Esophagus squamous epithelium (tissue), 5 donors: Measurements from ENCODE around the gene AP1G2. TPM values are rescaled to one million over a fixed set of nuclear protein-coding genes. Genes with fewer than 3 reads are reported as not detected.

Experiments
- DNase-seq: peaks from one replicate; lab custom pipeline; 2025; lab: John Stamatoyannopoulos, UW
- H3K27ac ChIP-seq, 4 donors: fragments of 200-600 bp; sonication (generic); one replicate each; pipeline ENCODE4 v1.5.1; 2016 to 2019; ENCODE audit warnings: mild to moderate bottlenecking in 1 of 4
- H3K27me3 ChIP-seq, 4 donors: fragments of 200-600 bp; sonication (generic); 1 replicate in 3 of 4; 2 replicates in 1 of 4; pipeline versions ENCODE4 v1.5.1 to v1.6.0; 2017 to 2021; ENCODE audit warnings: antibody characterized with exemption in 1 of 4
- H3K36me3 ChIP-seq, 3 donors: fragments of 200-600 bp; sonication (generic); one replicate each; pipeline ENCODE4 v1.5.1; 2016 to 2019
- H3K4me1 ChIP-seq, 3 donors: fragments of 200-600 bp; sonication (generic); one replicate each; pipeline ENCODE4 v1.5.1; 2017 to 2019
- H3K4me3 ChIP-seq, 4 donors: fragments of 200-600 bp; sonication (generic); 1 replicate in 3 of 4; 2 replicates in 1 of 4; pipeline ENCODE4 v1.5.1; 2016 to 2019; ENCODE audit warnings: mild to moderate bottlenecking in 2 of 4, moderate library complexity in 1 of 4
- H3K9me3 ChIP-seq, 3 donors: fragments of 200-600 bp; sonication (generic); one replicate each; pipeline ENCODE4 v1.5.1; 2016 to 2019
- CTCF ChIP-seq, 6 experiments: fragments of 450-650 bp in 4 of 6; fragments of 200-600 bp in 2 of 6; sonication (generic) in 2 of 6; IDR thresholded peaks; one replicate each; pipeline ENCODE4 v1.5.1; 2016 to 2019; ENCODE audit warnings: antibody characterized with exemption in 6 of 6, mild to moderate bottlenecking in 4 of 6, moderate library complexity in 4 of 6
- POLR2A ChIP-seq, 4 donors: fragments of 450-650 bp; IDR thresholded peaks; one replicate each; pipeline ENCODE4 v1.6.1; 2017; ENCODE audit warnings: antibody characterized with exemption in 4 of 4, mild to moderate bottlenecking in 4 of 4, moderate library complexity in 3 of 4
- WGBS, 2 donors: methylation state at CpG; one replicate each; pipeline ENCODE4 v1.1.5; 2018; 5-methylcytosine and 5-hydroxymethylcytosine counted together
- intact Hi-C: fragments of 100-400 bp; cut with DNase I; formaldehyde crosslinking; loops from one replicate; pipeline ENCODE4 v1.15.0; 2022
- total RNA-seq, 4 donors: library from RNA; depleted of rRNA; stranded (reverse); fragments of >200 nt; gene quantifications; one replicate each; pipeline ENCODE4 v1.1.0, GENCODE V29; 2016
- donor health status: DM: yes; HTN: yes; CAD: no.

AP1G2 gene
- total RNA-seq, 4 donors from 2014 or later = 58.0 to 116 (median 68.6) TPM

- TF ChIP-seq CTCF (IDR thresholded peaks at IDR 0.05) = peak; percentile 78 to 92 (median 86)
- TF ChIP-seq POLR2A (IDR thresholded peaks at IDR 0.05) = no peak
- H3K27ac ChIP-seq = peak overlapping the region in 1 of 4 donors; percentile 21
- no peaks in the 10 kb centered on the region for H3K27me3 ChIP-seq
- WGBS, 2 donors = 100% methylated on average over 2 of the region's 2 CpGs
- peaks cover 8 to 25% (median 10%) of the 10 kb centered on the region in 3 donors for H3K4me1 ChIP-seq
- H3K4me3 ChIP-seq = no peak overlapping the region
- intact Hi-C loops = loop anchor here (5.0 kb wide), 1 partner anchor 81 kb away; no protein-coding TSS in a partner anchor
- H3K36me3 ChIP-seq = peaks cover 11 to 81% (median 21%) of the 10 kb centered on the region in 3 donors
- H3K9me3 ChIP-seq = no peaks in the 10 kb centered on the region
- DNase-seq = no peak
Observed at GRCh38 chr14:23562822-23563472, 4.6 kb downstream of the AP1G2 start.

GRCh38 chr14:23561873-23562821, 5.4 kb downstream of the AP1G2 start:
- peaks cover 11 to 82% (median 21%) of the 10 kb centered on the region in 3 donors for H3K36me3 ChIP-seq
- TF ChIP-seq POLR2A (IDR thresholded peaks at IDR 0.05) = no peak
- 71% methylated on average over 10 to 13 of the region's 15 CpGs for WGBS, 2 donors
- peak overlapping the region in 1 of 4 donors; percentile 2 for H3K27ac ChIP-seq
- H3K4me3 ChIP-seq = no peak overlapping the region
- DNase-seq = no peak
- H3K9me3 ChIP-seq = no peaks in the 10 kb centered on the region
- peaks cover 10 to 28% (median 14%) of the 10 kb centered on the region in 3 donors for H3K4me1 ChIP-seq
- intact Hi-C loops = loop anchor here (5.0 kb wide), 1 partner anchor 80 kb away; no protein-coding TSS in a partner anchor
- H3K27me3 ChIP-seq = no peaks in the 10 kb centered on the region

- Histone ChIP-seq H3K27ac (no peak overlapping the region), H3K4me3 (no peak overlapping the region), H3K9me3 (no peaks in the 10 kb centered on the region), H3K4me1 (peaks cover 9 to 28% (median 16%) of the 10 kb centered on the region in 3 donors), H3K27me3 (no peaks in the 10 kb centered on the region), H3K36me3 (peaks cover 11 to 82% (median 21%) of the 10 kb centered on the region in 3 donors)
- no peak for DNase-seq
- no peak for TF ChIP-seq CTCF (IDR thresholded peaks at IDR 0.05)
- TF ChIP-seq POLR2A (IDR thresholded peaks at IDR 0.05) = no peak
- intact Hi-C loops = loop anchor here (5.0 kb wide), 1 partner anchor 79 kb away; no protein-coding TSS in a partner anchor
- WGBS, 2 donors = 80 to 85% methylated on average over 2 of the region's 2 CpGs
Observed at GRCh38 chr14:23561259-23561658, 6.3 kb downstream of the AP1G2 start.

- H3K9me3 ChIP-seq = no peaks in the 10 kb centered on the region
- H3K27me3 ChIP-seq = no peaks in the 10 kb centered on the region
- no peak overlapping the region for H3K4me3 ChIP-seq
- WGBS, 2 donors = 89 to 94% methylated on average over 2 to 3 of the region's 3 CpGs
- TF ChIP-seq CTCF (IDR thresholded peaks at IDR 0.05) (no peak), POLR2A (IDR thresholded peaks at IDR 0.05) (no peak)
- peaks cover 13 to 30% (median 20%) of the 10 kb centered on the region in 3 donors for H3K4me1 ChIP-seq
- peaks cover 11 to 70% (median 16%) of the 10 kb centered on the region in 3 donors for H3K36me3 ChIP-seq
- no peak overlapping the region for H3K27ac ChIP-seq
- DNase-seq = no peak
- intact Hi-C loops = loop anchor here (5.0 kb wide), 1 partner anchor 78 kb away; no protein-coding TSS in a partner anchor
Observed at GRCh38 chr14:23559926-23560520, 7.6 kb downstream of the AP1G2 start.
